OCI-LY7 (cell line): ENCODE data around the gene SCRN2. TPM values are rescaled to one million over a fixed set of nuclear protein-coding genes. Genes with fewer than 3 reads are reported as not detected.

Source experiments
- BruUV-seq: library from RNA; stranded (reverse); fragments of 400-500 nt; replicated peaks from 2 replicates; lab custom pipeline; 2021; lab: Mats Ljungman, UMichigan
- CTCF ChIA-PET: fragments of 300-600 bp; sonication (Branson Sonifier 250); formaldehyde crosslinking; loops from one replicate; lab custom pipeline; 2022; ENCODE audit warnings: antibody characterized with exemption; ENCODE audit not compliant: unreplicated experiment; lab: Charles Lee
- POLR2A ChIA-PET: fragments of 300-600 bp; sonication (Branson Sonifier 250); formaldehyde crosslinking; loops from one replicate; lab custom pipeline; 2022; ENCODE audit warnings: antibody characterized with exemption; lab: Charles Lee
- DNase-seq: peaks from one replicate; pipeline ENCODE4 v3.0.0-alpha.2; 2015; ENCODE audit warnings: low spot score
- H2AFZ ChIP-seq: fragments of 200-600 bp; sonication (generic), shearing (Covaris generic); 2 replicates; pipeline ENCODE4 v1.6.1; 2014; ENCODE audit warnings: mild to moderate bottlenecking, antibody characterized with exemption, low read length, moderate library complexity
- H3K27ac ChIP-seq: fragments of 200-600 bp; sonication (generic); 2 replicates; pipeline ENCODE4 v1.5.1; 2014; ENCODE audit warnings: mixed run types, low read depth, mild to moderate bottlenecking, moderate library complexity, low read length, inconsistent platforms; ENCODE audit not compliant: poor library complexity, severe bottlenecking
- H3K36me3 ChIP-seq: fragments of 200-600 bp; sonication (generic); 2 replicates; pipeline ENCODE4 v1.6.1; 2014; ENCODE audit warnings: mild to moderate bottlenecking, antibody characterized with exemption, low read length, moderate library complexity, mixed read lengths; ENCODE audit not compliant: insufficient read depth
- H3K4me1 ChIP-seq: fragments of 200-600 bp; sonication (generic); 2 replicates; pipeline ENCODE4 v1.5.1; 2014; ENCODE audit warnings: mild to moderate bottlenecking, low read length; ENCODE audit not compliant: insufficient read depth, poor library complexity, severe bottlenecking
- H3K4me2 ChIP-seq: fragments of 200-600 bp; sonication (generic); 2 replicates; pipeline ENCODE4 v1.6.1; 2014; ENCODE audit warnings: mild to moderate bottlenecking, low read length
- H3K4me3 ChIP-seq: fragments of 200-600 bp; sonication (generic); 2 replicates; pipeline ENCODE4 v1.5.1; 2014; ENCODE audit warnings: mild to moderate bottlenecking, low read depth, low read length; ENCODE audit not compliant: poor library complexity, severe bottlenecking
- H3K79me2 ChIP-seq: fragments of 200-600 bp; sonication (generic); 2 replicates; pipeline ENCODE4 v1.6.1; 2016; ENCODE audit warnings: low read depth, mild to moderate bottlenecking, low read length, moderate library complexity, mixed read lengths; ENCODE audit not compliant: insufficient read depth
- H3K9me2 ChIP-seq: fragments of 200-600 bp; sonication (generic); 2 replicates; pipeline ENCODE4 v1.6.1; 2016; ENCODE audit warnings: mild to moderate bottlenecking, low read length, mixed read lengths; ENCODE audit not compliant: insufficient read depth
- H3K9me3 ChIP-seq: fragments of 200-600 bp; sonication (generic); 2 replicates; pipeline ENCODE4 v1.6.1; 2014; ENCODE audit warnings: mild to moderate bottlenecking, mixed run types, low read length, mixed read lengths
- H4K20me1 ChIP-seq: fragments of 200-600 bp; sonication (generic); 2 replicates; pipeline ENCODE4 v1.6.1; 2014; ENCODE audit warnings: mild to moderate bottlenecking, antibody characterized with exemption, low read length, moderate library complexity, mixed read lengths; ENCODE audit not compliant: insufficient read depth
- EZH2phosphoT487 ChIP-seq: fragments of 200-600 bp; sonication (generic); IDR thresholded peaks from 2 replicates; pipeline ENCODE4 v1.6.1; 2018; ENCODE audit warnings: low read depth, borderline replicate concordance, mild to moderate bottlenecking, mixed run types, antibody characterized with exemption, low read length, moderate library complexity, mixed read lengths
- intact Hi-C: fragments of 100-400 bp; cut with micrococcal nuclease; formaldehyde crosslinking; loops from one replicate; pipeline ENCODE4 v1.10.0; 2022; ENCODE audit not compliant: unreplicated experiment
- total RNA-seq, 2 experiments: library from RNA; depleted of rRNA in 1 of 2; stranded (reverse); fragments of >200 nt in 1 of 2; shearing (Covaris generic) in 1 of 2; gene quantifications; 2 replicates each; pipeline ENCODE4 v1.2.3, GENCODE V29; 2014 to 2022
- TF ChIP-seq, protein P1 (sequence below): fragments of 200-600 bp; sonication (generic); conservative IDR thresholded peaks from 2 replicates; pipeline ENCODE4 v1.5.1; 2014; ENCODE audit warnings: mild to moderate bottlenecking, antibody characterized with exemption, low read length, moderate library complexity, mixed read lengths

SCRN2 gene
- total RNA-seq, 2 experiments from 2014 or later = 37.3 to 42.9 TPM

DNA sequence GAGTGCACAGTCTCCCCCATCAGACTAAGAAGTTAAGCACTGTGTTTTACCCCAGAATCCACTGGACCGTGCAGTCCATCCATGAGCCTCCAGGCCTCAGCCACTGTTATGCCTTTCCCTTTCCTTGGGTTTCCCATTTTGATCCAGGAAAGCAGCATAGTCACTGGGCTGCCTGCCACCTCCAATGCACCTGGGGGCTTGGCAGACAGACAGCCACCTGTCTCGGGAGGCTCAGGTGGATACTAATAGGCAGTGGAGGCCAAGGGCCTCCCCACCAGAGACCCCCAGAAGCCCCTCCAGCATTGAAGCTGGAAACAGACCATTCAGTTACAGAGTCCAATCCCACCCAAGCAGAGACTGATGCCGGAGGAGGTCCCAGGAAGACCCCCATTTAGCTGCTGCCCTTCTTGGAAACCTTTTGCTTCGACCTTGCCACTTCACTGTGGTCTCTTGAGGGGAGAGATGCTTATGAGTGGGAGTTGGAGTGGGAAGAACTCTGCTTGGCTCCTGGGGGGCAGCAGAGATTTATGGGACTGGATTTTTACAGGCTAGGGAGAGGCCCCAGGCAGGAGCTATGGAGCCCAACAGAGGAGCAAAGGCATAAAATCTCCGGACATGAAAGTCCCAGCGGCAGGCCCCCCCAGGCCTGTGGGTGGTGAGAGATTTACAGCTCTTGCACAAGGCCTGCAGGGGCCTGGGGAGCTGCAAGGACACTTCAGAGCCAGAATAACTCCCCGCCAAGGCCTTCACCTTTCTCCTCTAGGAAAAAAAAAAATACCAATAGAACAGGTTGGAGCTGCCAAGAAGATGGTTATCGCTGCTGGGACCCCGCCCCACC lies 42.7 kb upstream of the SCRN2 start:
- intact Hi-C loops = no loop called here
- BruUV-seq = no TSS peak

DNA sequence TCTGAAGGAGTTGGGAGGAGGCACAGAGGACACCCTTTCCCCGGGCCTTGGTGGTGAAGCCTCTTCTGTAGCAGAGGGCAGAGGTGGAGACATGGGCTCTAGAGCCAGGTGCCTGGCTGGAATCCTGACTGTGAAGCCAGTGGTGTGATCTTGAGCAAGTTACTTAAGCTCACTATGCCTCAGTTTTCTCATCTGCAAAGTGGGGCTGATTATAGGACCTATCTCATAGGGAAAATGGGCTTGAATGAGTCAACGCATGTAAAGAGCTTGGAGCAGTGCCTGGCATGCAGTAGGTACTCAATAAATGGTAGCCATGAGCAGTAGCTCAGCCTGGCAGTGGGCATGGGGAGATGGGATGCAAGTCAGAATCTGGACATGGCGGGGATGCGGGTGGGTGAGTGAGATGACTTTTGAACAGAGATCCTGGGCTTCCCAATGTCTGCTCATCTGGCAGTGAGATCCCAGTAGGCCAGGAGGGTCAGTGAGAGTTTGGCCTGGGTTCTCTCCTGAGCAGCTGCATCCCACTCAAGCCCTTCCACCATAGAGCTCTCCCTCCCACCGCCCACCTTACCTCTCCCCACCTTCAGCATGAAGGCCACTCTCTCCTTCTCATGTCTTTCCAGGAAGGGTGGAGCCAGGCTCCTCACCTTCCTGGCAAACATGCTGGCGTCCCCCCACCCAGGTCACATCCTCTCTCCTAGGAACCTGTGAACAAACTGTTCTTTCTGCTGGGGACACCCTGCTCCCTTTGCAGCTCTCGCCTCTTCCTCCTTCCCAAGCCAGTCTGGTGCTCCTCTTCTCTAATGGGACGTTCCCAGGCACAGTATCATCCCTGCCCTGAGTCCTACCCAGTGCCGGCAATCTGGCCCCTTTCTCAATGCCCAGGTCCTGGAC lies 41.9 kb upstream of the SCRN2 start:
- ChIA-PET CTCF (interaction anchor here (0.6 kb wide), 1 partner anchor 678 kb away, joined by 4 read pairs; no protein-coding TSS in a partner anchor), POLR2A (interaction anchor here (1.2 kb wide), 1 partner anchor 20 kb away, joined by 4 read pairs; no protein-coding TSS in a partner anchor)
- no peaks in the 10 kb centered on the region for H3K36me3 ChIP-seq
- no peak for DNase-seq
- no peaks in the 10 kb centered on the region for H3K9me3 ChIP-seq
- no peaks in the 10 kb centered on the region for H4K20me1 ChIP-seq
- H3K4me2 ChIP-seq = no peak overlapping the region
- H3K4me1 ChIP-seq = peaks cover 7% of the 10 kb centered on the region
- no peak overlapping the region for H2AFZ ChIP-seq
- H3K9me2 ChIP-seq = no peaks in the 10 kb centered on the region
- BruUV-seq = no TSS peak
- H3K4me3 ChIP-seq = no peak overlapping the region
- intact Hi-C loops = no loop called here
- H3K79me2 ChIP-seq = no peaks in the 10 kb centered on the region
- TF ChIP-seq EZH2phosphoT487 = no peak
- TF ChIP-seq, protein P1, sequence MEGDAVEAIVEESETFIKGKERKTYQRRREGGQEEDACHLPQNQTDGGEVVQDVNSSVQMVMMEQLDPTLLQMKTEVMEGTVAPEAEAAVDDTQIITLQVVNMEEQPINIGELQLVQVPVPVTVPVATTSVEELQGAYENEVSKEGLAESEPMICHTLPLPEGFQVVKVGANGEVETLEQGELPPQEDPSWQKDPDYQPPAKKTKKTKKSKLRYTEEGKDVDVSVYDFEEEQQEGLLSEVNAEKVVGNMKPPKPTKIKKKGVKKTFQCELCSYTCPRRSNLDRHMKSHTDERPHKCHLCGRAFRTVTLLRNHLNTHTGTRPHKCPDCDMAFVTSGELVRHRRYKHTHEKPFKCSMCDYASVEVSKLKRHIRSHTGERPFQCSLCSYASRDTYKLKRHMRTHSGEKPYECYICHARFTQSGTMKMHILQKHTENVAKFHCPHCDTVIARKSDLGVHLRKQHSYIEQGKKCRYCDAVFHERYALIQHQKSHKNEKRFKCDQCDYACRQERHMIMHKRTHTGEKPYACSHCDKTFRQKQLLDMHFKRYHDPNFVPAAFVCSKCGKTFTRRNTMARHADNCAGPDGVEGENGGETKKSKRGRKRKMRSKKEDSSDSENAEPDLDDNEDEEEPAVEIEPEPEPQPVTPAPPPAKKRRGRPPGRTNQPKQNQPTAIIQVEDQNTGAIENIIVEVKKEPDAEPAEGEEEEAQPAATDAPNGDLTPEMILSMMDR = no peak
- no peak overlapping the region for H3K27ac ChIP-seq

More for the DNA sequence above, 42.7 kb upstream of the SCRN2 start:
- H2AFZ ChIP-seq = no peak overlapping the region
- no peaks in the 10 kb centered on the region for H3K79me2 ChIP-seq
- no peak overlapping the region for H3K27ac ChIP-seq
- no peak overlapping the region for H3K4me3 ChIP-seq
- no peaks in the 10 kb centered on the region for H3K9me2 ChIP-seq
- no peak for DNase-seq
- ChIA-PET POLR2A (no interaction called here), CTCF (no interaction called here)
- H3K4me2 ChIP-seq = no peak overlapping the region
- no peaks in the 10 kb centered on the region for H4K20me1 ChIP-seq
- no peaks in the 10 kb centered on the region for H3K36me3 ChIP-seq
- no peaks in the 10 kb centered on the region for H3K9me3 ChIP-seq
- TF ChIP-seq EZH2phosphoT487 = no peak
- TF ChIP-seq, protein P1 = no peak
- H3K4me1 ChIP-seq = peaks cover 7% of the 10 kb centered on the region
